Skeletal muscle satellite cell (primary cell): ENCODE data around the gene WNT8B.

Experiments
- H3K27me3 ChIP-seq: 2 replicates; pipeline ENCODE4 v1.7.0; 2013; ENCODE audit warnings: low read length; ENCODE audit not compliant: control insufficient read depth, insufficient read depth
- H3K36me3 ChIP-seq: 2 replicates; pipeline ENCODE4 v1.7.0; 2013; ENCODE audit warnings: mild to moderate bottlenecking, control low read depth, low read length; ENCODE audit not compliant: insufficient read depth
- H3K4me1 ChIP-seq: 2 replicates; pipeline ENCODE4 v1.7.0; 2013; ENCODE audit warnings: low read length; ENCODE audit not compliant: control insufficient read depth, insufficient read depth
- H3K4me2 ChIP-seq: 2 replicates; pipeline ENCODE4 v1.7.0; 2013; ENCODE audit warnings: mild to moderate bottlenecking, low read length
- H3K4me3 ChIP-seq: 2 replicates; pipeline ENCODE4 v1.7.0; 2013; ENCODE audit warnings: low read length
- H3K9ac ChIP-seq: 2 replicates; pipeline ENCODE4 v1.7.0; 2013; ENCODE audit warnings: mild to moderate bottlenecking, low read depth, low read length, moderate library complexity
- H3K9me3 ChIP-seq: replicated peaks from 2 replicates; pipeline ENCODE4 v1.7.0; 2013; ENCODE audit warnings: mild to moderate bottlenecking, control low read depth, low read length

WNT8B gene

DNA sequence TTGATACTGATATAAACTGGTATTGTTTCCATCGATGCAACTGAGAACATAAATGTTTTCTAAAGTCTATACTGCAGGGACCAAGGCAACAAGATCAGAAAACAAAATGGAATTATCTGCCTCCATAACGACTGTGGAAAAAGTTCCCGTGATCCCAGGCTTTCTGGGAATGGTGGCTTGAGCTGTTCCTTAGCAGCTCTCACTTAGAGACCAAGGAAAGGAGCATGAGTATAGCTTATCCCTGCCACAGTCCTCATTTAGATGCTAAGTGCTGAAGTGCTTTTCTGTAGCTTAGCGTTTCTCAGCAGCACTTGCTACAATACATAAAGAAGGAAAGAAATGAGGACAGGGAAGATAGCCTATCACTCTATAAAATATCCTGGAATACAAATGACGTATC, 5.5 kb downstream of the WNT8B start:
- no peak overlapping the region for H3K4me3 ChIP-seq

DNA sequence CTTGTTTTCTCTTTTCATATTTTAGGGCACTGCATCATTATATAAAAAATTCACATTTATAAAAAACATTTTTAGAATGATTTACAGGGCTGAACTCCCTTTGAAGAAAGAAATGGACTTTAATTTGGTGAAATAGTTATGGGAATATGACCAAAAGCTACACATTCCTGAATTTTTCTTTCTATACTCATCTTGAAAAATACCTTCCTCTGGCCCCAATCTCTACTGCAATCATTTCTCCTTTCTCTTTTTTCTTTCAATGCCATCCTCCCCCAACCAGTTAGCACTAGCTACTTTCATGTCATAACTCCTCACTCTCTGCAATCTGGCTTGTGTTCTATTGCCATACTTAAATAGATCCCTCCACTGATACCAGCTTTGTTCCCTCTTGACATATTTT, 6.2 kb downstream of the WNT8B start:
- Histone ChIP-seq H3K4me3 (no peak overlapping the region), H3K4me1 (no peaks in the 10 kb centered on the region), H3K9me3 (no peaks in the 10 kb centered on the region), H3K36me3 (no peaks in the 10 kb centered on the region), H3K27me3 (peaks cover 68% of the 10 kb centered on the region), H3K9ac (no peak overlapping the region), H3K4me2 (no peak overlapping the region)

More for the DNA sequence above, 5.5 kb downstream of the WNT8B start:
- no peak overlapping the region for H3K9ac ChIP-seq
- H3K4me1 ChIP-seq = no peaks in the 10 kb centered on the region
- no peak overlapping the region for H3K4me2 ChIP-seq
- H3K9me3 ChIP-seq = no peaks in the 10 kb centered on the region
- no peaks in the 10 kb centered on the region for H3K36me3 ChIP-seq
- peaks cover 68% of the 10 kb centered on the region for H3K27me3 ChIP-seq

DNA sequence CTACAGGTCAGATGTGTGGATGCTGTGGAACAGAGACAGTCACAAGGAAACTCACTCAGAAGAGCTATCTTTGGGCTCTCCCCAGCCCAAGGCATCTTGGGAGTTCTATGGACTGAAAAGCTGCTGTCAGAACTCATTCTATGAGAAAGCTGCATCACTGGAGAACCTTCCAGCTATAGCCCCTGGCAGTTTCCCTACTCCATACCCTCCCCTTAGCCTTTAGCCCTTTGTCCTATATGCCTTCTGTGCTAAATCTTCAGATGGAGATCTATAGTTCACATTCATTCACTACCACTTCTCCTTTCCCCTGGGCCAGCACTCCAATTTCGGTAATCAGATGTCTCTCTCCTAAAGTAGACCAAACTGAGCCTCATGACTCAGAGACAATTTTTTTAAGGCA, 6.9 kb downstream of the WNT8B start:
- Histone ChIP-seq H3K4me2 (no peak overlapping the region), H3K36me3 (no peaks in the 10 kb centered on the region), H3K27me3 (peaks cover 65% of the 10 kb centered on the region), H3K4me3 (no peak overlapping the region), H3K9ac (no peak overlapping the region), H3K9me3 (no peaks in the 10 kb centered on the region), H3K4me1 (no peaks in the 10 kb centered on the region)

DNA sequence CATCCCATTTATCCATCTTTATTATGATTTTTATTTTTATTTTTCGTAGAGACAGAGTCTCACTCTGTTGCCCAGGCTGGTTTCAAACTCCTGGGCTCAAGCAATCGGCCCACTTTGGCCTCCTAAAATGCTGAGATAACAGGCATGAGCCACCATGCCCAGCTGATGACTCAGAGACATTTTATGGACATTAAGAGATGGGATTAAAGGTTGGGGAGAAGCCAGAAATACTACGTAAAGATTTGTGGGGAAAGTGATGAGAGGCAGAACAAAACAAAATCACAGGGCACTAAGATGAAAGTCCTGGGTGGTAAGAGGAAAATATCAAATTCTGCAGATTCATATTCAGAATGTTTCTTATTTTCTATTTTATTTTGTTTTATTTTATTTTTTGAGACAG, 7.6 kb downstream of the WNT8B start:
- no peaks in the 10 kb centered on the region for H3K9me3 ChIP-seq
- H3K4me1 ChIP-seq = no peaks in the 10 kb centered on the region
- no peaks in the 10 kb centered on the region for H3K36me3 ChIP-seq
- no peak overlapping the region for H3K9ac ChIP-seq
- H3K27me3 ChIP-seq = peaks cover 61% of the 10 kb centered on the region
- H3K4me2 ChIP-seq = no peak overlapping the region
- H3K4me3 ChIP-seq = no peak overlapping the region

DNA sequence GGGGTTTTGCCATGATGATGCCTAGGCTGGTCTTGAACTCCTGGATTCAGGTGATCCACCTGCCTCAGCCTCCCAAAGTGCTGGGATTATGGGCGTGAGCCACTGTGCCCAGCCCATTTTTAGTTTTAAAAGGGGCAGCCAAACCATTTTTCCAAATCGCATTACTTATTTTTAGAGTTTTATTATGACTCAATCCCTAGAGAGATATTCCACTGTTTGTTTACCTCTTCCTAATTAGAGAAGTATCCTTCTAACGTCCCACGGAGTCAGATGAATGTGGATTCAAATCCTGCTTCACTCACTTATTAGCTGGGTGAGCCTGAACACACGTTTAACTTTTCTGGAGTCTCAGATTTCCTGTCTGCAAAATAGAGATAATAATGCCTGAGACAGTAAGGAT, 15.2 kb downstream of the WNT8B start:
- Histone ChIP-seq H3K4me1 (peaks cover 12% of the 10 kb centered on the region), H3K4me2 (no peak overlapping the region)

DNA sequence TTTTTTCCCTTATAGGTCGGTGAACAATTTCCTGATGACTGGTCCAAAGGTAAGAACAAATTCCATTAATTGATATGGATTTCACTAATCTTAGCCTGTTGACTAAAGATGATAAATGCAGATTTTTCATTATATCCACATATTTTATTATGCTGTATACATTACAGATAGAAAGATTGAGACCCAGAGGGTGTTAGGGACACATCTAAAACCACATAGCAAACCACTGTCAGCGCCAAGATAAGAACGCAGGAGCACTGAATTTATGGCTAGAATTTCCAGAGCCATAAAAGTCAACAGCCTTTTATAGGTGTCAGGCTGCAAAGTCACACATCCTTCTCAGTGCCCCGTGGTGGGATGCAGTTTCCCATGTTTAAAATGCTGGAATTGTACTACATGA, 16.2 kb downstream of the WNT8B start:
- Histone ChIP-seq H3K4me1 (peaks cover 12% of the 10 kb centered on the region), H3K4me3 (no peak overlapping the region), H3K9me3 (no peaks in the 10 kb centered on the region), H3K36me3 (no peaks in the 10 kb centered on the region), H3K9ac (no peak overlapping the region), H3K27me3 (peaks cover 55% of the 10 kb centered on the region), H3K4me2 (no peak overlapping the region)

More for the DNA sequence above, 15.2 kb downstream of the WNT8B start:
- no peaks in the 10 kb centered on the region for H3K36me3 ChIP-seq
- no peaks in the 10 kb centered on the region for H3K9me3 ChIP-seq
- H3K9ac ChIP-seq = no peak overlapping the region
- H3K4me3 ChIP-seq = no peak overlapping the region
- peaks cover 57% of the 10 kb centered on the region for H3K27me3 ChIP-seq

DNA sequence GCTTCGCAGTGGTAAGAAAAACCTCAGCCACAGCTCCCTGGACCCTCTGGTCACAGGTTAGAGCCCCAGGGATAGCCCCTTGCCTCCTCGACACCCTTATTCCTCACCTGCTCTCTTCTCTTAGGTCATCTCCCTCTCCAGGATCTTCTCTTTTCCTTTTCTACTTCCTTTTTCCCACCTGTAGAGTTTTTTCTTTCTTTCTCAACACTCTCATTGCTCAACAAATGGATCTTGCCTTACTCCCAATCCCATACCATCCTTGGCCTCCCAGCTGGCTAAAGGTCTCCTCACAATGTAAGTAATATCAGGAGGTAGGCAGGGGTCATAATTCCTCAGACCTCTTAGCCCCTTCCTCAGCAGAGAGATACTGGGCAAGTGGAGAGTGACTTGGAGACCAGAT, 17.2 kb downstream of the WNT8B start:
- H3K4me3 ChIP-seq = no peak overlapping the region
- H3K27me3 ChIP-seq = peaks cover 53% of the 10 kb centered on the region
- peaks cover 12% of the 10 kb centered on the region for H3K4me1 ChIP-seq
- no peak overlapping the region for H3K4me2 ChIP-seq
- no peaks in the 10 kb centered on the region for H3K9me3 ChIP-seq
- H3K9ac ChIP-seq = no peak overlapping the region
- H3K36me3 ChIP-seq = no peaks in the 10 kb centered on the region

DNA sequence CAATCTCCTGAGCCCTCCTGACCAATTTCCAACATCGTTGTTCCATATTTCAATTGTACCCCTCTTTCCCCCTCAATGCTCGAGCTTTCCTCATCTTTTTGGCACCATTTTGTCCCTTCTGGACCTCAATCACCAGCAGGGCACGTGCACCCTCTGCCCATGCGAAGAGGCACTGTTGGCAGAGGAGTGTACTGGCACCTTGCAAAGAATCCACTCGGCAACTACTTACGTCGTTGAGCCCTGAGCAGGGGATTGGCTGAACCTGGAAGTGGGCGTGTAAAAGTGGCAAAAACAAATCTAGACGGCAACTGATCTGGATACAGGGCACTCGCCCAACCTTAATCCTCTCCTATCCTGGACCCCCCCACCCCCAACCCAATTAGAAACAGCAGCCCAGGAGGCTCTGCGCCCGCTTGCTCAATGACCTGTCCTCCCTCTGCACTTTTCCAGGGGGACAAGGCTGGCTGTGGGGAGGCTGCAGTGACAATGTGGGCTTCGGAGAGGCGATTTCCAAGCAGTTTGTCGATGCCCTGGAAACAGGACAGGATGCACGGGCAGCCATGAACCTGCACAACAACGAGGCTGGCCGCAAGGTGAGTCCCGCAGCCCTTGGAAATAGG, 18.8 kb downstream of the WNT8B start:
- Histone ChIP-seq H3K9me3 (no peaks in the 10 kb centered on the region), H3K9ac (no peak overlapping the region), H3K4me2 (peak overlapping the region; percentile 86), H3K4me1 (peaks cover 12% of the 10 kb centered on the region), H3K36me3 (no peaks in the 10 kb centered on the region), H3K4me3 (peak overlapping the region; percentile 61), H3K27me3 (peaks cover 52% of the 10 kb centered on the region)

DNA sequence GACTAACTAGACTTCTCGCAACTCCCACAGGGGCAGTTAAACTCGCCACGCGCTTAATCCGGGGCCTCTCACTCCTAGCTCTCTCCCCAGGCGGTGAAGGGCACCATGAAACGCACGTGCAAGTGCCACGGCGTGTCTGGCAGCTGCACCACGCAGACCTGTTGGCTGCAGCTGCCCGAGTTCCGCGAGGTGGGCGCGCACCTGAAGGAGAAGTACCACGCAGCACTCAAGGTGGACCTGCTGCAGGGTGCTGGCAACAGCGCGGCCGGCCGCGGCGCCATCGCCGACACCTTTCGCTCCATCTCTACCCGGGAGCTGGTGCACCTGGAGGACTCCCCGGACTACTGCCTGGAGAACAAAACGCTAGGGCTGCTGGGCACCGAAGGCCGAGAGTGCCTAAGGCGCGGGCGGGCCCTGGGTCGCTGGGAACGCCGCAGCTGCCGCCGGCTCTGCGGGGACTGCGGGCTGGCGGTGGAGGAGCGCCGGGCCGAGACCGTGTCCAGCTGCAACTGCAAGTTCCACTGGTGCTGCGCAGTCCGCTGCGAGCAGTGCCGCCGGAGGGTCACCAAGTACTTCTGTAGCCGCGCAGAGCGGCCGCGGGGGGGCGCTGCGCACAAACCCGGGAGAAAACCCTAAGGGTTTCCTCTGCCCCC, 19.5 kb downstream of the WNT8B start:
- Histone ChIP-seq H3K9me3 (no peaks in the 10 kb centered on the region), H3K4me2 (peak overlapping the region; percentile 86), H3K9ac (no peak overlapping the region), H3K4me3 (peak overlapping the region; percentile 61), H3K4me1 (peaks cover 12% of the 10 kb centered on the region), H3K36me3 (no peaks in the 10 kb centered on the region), H3K27me3 (peaks cover 50% of the 10 kb centered on the region)

DNA sequence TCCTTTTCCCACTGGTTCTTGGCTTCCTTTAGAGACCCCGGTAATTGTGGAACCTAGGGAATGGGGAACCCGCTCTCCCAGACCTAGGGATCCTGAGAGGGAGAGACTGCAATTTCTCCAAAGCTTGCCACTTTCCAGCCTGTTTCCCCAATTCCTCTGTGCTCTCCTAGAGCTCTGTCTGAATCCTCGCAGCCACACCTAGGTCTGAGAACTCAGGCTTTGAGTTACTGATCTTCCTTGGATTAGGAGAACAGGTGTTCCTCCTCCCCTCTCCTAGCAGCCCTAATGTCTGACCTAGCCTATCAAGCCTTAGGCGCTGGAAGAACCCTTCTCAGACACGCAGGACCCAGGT, 20.0 kb downstream of the WNT8B start:
- peaks cover 50% of the 10 kb centered on the region for H3K27me3 ChIP-seq
- H3K4me1 ChIP-seq = peaks cover 12% of the 10 kb centered on the region
- peak overlapping the region; percentile 86 for H3K4me2 ChIP-seq
- peaks cover 3% of the 10 kb centered on the region for H3K36me3 ChIP-seq
- no peak overlapping the region for H3K4me3 ChIP-seq
- H3K9me3 ChIP-seq = no peaks in the 10 kb centered on the region
- no peak overlapping the region for H3K9ac ChIP-seq

DNA sequence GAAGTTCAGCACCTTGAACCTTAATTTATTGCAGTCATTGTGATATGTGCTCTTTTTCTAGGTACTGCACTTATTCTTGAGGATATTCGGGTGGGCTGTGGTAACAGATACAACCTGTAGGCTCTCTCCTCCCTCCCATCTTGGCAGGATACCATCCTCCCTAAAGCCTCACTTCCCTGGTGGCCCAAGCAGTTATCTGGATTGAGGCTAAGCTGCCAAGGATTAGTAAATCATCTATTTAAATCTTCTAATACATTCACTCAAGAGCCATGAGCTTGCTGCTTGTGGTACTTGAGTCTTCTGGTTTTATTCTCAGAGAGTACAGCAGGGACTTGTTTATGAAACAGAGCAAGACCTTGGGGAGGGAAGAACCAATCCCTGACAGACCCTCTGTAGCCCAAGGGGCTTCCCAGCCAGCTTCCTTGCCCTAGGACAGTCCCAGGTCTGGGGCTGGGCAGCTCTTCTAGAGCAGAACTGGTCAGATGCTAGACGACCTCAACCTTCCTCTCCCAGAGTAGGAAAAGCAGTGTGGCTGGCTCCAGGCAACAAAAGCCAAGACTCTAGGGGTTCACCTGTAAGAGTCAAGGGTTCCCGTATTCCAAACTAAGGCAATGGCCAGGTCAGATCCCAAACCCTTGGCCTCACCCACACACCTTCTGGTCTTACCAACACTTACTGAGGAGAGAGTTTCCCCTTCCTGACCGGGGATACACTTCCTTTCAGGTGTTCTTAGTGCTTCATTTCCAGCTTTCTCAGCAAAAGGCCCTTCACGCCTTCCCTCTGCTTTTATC, 21.3 kb downstream of the WNT8B start:
- Histone ChIP-seq H3K27me3 (peaks cover 39% of the 10 kb centered on the region), H3K4me2 (no peak overlapping the region), H3K4me1 (peaks cover 12% of the 10 kb centered on the region), H3K9me3 (no peaks in the 10 kb centered on the region), H3K36me3 (peaks cover 10% of the 10 kb centered on the region), H3K4me3 (no peak overlapping the region), H3K9ac (no peak overlapping the region)
